Large intestine (tissue), 3 donors: ENCODE results near the gene DOCK6. TPM values are rescaled to one million over a fixed set of nuclear protein-coding genes. Genes with fewer than 3 reads are reported as not detected.

Experiments
- DNase-seq, 2 donors: peaks; one replicate each; pipeline versions ENCODE4 v3.0.0 to v3.0.0-alpha.2; 2013
- H3K27ac ChIP-seq: one replicate; pipeline ENCODE4 v1.5.1; 2013; ENCODE audit warnings: low read length
- H3K27me3 ChIP-seq: 2 replicates; pipeline ENCODE4 v1.6.1; 2013; ENCODE audit warnings: low read length; ENCODE audit not compliant: control insufficient read depth, insufficient read depth
- H3K36me3 ChIP-seq: 2 replicates; pipeline ENCODE4 v1.6.1; 2013; ENCODE audit warnings: low read length; ENCODE audit not compliant: control insufficient read depth, insufficient read depth
- H3K4me1 ChIP-seq: one replicate; pipeline ENCODE4 v1.6.1; 2013; ENCODE audit warnings: low read length; ENCODE audit not compliant: control insufficient read depth, insufficient read depth
- H3K4me3 ChIP-seq: one replicate; pipeline ENCODE4 v1.5.1; 2013; ENCODE audit warnings: low read length
- H3K9me3 ChIP-seq: one replicate; pipeline ENCODE4 v1.6.1; 2013; ENCODE audit warnings: mild to moderate bottlenecking, low read depth, low read length, moderate library complexity; ENCODE audit not compliant: control insufficient read depth
- WGBS: methylation state at CpG from one replicate; pipeline ENCODE4 v1.1.5; 2013; ENCODE audit warnings: low lambda C conversion rate; ENCODE audit not compliant: insufficient coverage; 5-methylcytosine and 5-hydroxymethylcytosine counted together
- polyA plus RNA-seq: library from polyadenylated mRNA; unstranded; fragments of 120-200 nt; gene quantifications from one replicate; pipeline ENCODE4 v1.2.1, GENCODE V29; 2013

Gene DOCK6
- polyA plus RNA-seq, 1 donor, result 48.3 TPM

- DNase-seq, result peak; percentile 47 to 58
- Histone ChIP-seq H3K36me3 (peaks cover 40% of the 10 kb centered on the region), H3K4me3 (no peak overlapping the region), H3K4me1 (peaks cover 5% of the 10 kb centered on the region), H3K27me3 (no peaks in the 10 kb centered on the region), H3K9me3 (no peaks in the 10 kb centered on the region), H3K27ac (peak overlapping the region; percentile 59)
- 30% methylated on average over 2 of the region's 17 CpGs for WGBS
Observed at GRCh38 chr19:11203194-11204075, 58.9 kb downstream of the DOCK6 start.

- no peaks in the 10 kb centered on the region for H3K9me3 ChIP-seq
- WGBS, result no CpG with 5 or more reads among the region's 20 CpGs
- H3K27ac ChIP-seq, result peak overlapping the region; percentile 59
- no peak overlapping the region for H3K4me3 ChIP-seq
- DNase-seq, result no peak
- peaks cover 9% of the 10 kb centered on the region for H3K4me1 ChIP-seq
- no peaks in the 10 kb centered on the region for H3K27me3 ChIP-seq
- H3K36me3 ChIP-seq, result peaks cover 36% of the 10 kb centered on the region
Observed at GRCh38 chr19:11202488-11203193, 59.7 kb downstream of the DOCK6 start.

DNA sequence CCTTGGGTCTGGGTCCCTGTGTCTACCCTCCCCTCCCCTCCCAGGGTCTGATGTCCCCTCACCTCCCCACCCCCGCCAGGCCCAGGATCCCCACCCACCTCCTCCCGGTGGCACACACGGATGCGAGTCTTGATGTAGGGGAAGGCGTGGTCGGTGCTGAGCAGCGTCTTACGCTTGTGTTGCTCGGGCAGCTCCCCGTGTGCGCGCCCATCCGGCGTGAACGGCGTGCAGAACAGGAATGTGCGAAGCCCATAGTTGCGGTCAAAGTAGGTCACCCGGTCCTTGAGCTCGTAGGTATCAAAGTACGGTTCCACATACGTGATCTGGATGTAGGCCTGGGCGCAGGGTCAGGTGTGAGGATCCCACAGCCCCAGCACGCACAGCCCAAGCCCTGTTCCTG is 60.5 kb downstream of the DOCK6 start:
- H3K4me1 ChIP-seq, result peaks cover 9% of the 10 kb centered on the region
- H3K4me3 ChIP-seq, result no peak overlapping the region
- no peaks in the 10 kb centered on the region for H3K27me3 ChIP-seq
- DNase-seq, result no peak
- WGBS, result no CpG with 5 or more reads among the region's 24 CpGs
- H3K36me3 ChIP-seq, result peaks cover 30% of the 10 kb centered on the region
- H3K9me3 ChIP-seq, result no peaks in the 10 kb centered on the region
- no peak overlapping the region for H3K27ac ChIP-seq

DNA sequence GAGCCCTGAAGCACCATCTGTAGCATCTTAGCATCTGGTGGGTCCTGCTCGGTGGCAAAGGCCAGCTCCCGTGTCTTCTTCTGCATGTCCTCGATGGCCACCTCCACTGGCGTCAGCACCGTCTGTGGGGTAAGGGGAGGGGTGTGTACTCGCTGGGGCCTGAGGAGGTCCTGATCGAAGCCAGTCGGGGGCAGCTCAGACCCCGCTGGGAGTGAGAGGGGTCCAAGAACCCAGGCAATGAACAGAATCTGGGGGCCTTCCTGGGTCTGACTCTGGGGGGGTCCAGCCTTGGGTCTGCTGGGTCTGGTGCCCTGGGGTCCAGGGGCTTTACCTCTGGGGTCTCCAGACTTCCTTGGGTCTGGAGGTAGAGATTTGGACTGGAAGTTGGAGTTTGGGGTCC is 61.4 kb downstream of the DOCK6 start:
- H3K27me3 ChIP-seq, result no peaks in the 10 kb centered on the region
- WGBS, result no CpG with 5 or more reads among the region's 9 CpGs
- H3K36me3 ChIP-seq, result peaks cover 28% of the 10 kb centered on the region
- H3K9me3 ChIP-seq, result no peaks in the 10 kb centered on the region
- no peak for DNase-seq
- H3K27ac ChIP-seq, result no peak overlapping the region
- peaks cover 14% of the 10 kb centered on the region for H3K4me1 ChIP-seq
- no peak overlapping the region for H3K4me3 ChIP-seq

DNA sequence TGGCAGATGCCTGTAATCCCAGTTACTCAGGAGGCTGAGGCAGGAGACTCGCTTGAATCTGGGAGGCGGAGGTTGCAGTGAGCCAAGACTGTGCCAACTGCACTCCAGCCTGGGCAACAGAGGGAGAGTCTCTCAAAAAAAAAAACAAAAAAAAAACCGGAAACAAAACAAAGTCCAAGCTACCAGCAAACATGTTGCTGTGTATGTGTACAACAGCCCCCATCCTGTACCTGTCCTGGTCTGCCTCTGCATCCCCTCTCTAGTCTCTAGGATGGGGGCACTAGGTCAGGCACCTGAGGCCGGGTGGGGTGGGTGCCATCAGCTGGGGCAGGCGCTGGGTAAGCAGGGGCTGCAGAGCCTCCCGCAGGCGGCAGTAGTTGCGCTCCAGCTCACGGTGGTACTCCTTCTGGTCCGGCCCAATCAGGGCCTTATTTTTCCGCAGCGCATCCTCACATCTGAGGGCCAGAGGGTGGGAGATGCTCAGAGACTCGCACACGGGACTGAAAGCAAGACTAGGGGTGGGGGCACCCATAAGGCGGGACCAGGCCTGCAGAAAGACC is 62.2 kb downstream of the DOCK6 start:
- no peak overlapping the region for H3K4me3 ChIP-seq
- peaks cover 30% of the 10 kb centered on the region for H3K36me3 ChIP-seq
- no peak overlapping the region for H3K27ac ChIP-seq
- no peaks in the 10 kb centered on the region for H3K27me3 ChIP-seq
- no CpG with 5 or more reads among the region's 15 CpGs for WGBS
- no peak for DNase-seq
- peaks cover 14% of the 10 kb centered on the region for H3K4me1 ChIP-seq
- H3K9me3 ChIP-seq, result no peaks in the 10 kb centered on the region

DNA sequence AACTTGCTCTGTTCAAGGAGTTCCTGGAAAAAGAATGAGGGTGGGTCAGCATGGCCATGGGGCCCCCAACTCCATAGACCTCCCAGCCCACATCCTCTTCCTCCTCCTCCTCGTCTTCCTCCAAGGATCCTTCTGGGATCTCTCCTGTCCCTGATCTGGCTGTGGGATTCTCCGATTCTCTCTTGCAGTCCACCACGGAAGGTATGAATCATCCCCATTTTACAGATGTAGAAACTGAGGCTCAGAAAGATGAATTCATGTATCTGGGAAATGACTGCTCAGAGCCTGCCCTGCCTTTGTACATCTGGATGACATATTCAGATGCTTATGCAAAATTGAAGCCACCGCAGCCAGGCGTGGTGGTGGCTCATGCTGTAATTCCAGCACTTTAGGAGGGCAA is 62.8 kb downstream of the DOCK6 start:
- H3K4me1 ChIP-seq, result peaks cover 14% of the 10 kb centered on the region

GRCh38 chr19:11198769-11199424 is 63.4 kb downstream of the DOCK6 start:
- Histone ChIP-seq H3K4me1 (peaks cover 14% of the 10 kb centered on the region), H3K27me3 (no peaks in the 10 kb centered on the region), H3K4me3 (no peak overlapping the region), H3K9me3 (no peaks in the 10 kb centered on the region), H3K27ac (no peak overlapping the region), H3K36me3 (peaks cover 34% of the 10 kb centered on the region)
- DNase-seq, result no peak
- WGBS, result no CpG with 5 or more reads among the region's 7 CpGs

More for the DNA sequence above, 62.8 kb downstream of the DOCK6 start:
- H3K4me3 ChIP-seq, result no peak overlapping the region
- peaks cover 30% of the 10 kb centered on the region for H3K36me3 ChIP-seq
- no peaks in the 10 kb centered on the region for H3K9me3 ChIP-seq
- no peak for DNase-seq
- no peaks in the 10 kb centered on the region for H3K27me3 ChIP-seq
- no CpG with 5 or more reads among the region's 5 CpGs for WGBS
- no peak overlapping the region for H3K27ac ChIP-seq

DNA sequence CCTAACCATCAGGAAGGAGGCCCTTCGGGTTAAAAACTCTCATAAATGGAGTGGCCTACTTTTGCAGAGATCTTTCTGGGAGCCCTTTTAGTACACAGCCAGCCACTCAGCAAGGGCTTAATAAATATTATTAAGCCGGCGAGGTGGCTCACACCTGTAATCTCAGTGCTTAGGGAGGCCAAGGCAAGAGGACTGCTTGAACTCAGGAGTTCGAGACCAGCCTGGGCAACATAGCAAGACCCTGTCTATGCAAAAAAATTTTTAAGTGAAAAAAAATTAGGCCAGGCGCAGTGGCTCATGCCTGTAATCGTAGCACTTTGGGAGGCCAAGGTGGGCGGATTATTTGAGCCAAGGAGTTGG is 64.2 kb downstream of the DOCK6 start:
- peaks cover 12% of the 10 kb centered on the region for H3K4me1 ChIP-seq
- peak overlapping the region; percentile 2 for H3K4me3 ChIP-seq
- peak overlapping the region; percentile 17 for H3K27ac ChIP-seq
- H3K27me3 ChIP-seq, result no peaks in the 10 kb centered on the region
- no peak for DNase-seq
- 90% methylated on average over 2 of the region's 7 CpGs for WGBS
- no peaks in the 10 kb centered on the region for H3K9me3 ChIP-seq
- peaks cover 41% of the 10 kb centered on the region for H3K36me3 ChIP-seq

GRCh38 chr19:11197291-11198174 is 64.8 kb downstream of the DOCK6 start, which contains the start of gene KANK2:
Gene KANK2, minus strand, starts transcription at chr19:11197545. Its CDS starts 3,034 bp downstream, at chr19:11194511.
- Histone ChIP-seq H3K4me1 (peaks cover 9% of the 10 kb centered on the region), H3K36me3 (peaks cover 47% of the 10 kb centered on the region), H3K27ac (peak within 1 kb of the TSS; percentile 75), H3K27me3 (no peaks in the 10 kb centered on the region), H3K9me3 (no peaks in the 10 kb centered on the region), H3K4me3 (peak within 1 kb of the TSS; percentile 74)
- peak; percentile 68 to 88 for DNase-seq
- WGBS, result no CpG with 5 or more reads among the region's 78 CpGs
